HG03103 (cell line): ENCODE measurements around the gene HIGD2A.
"Not testable (repeated sequence)": the region's sequence is repeated elsewhere in the genome, so short reads cannot be mapped to it uniquely, and the experiment has no call there.

Experiments
- ATAC-seq: cut with Tn5 transposase; IDR thresholded peaks from one replicate; pipeline ENCODE4 v1.9.1; 2021; ENCODE audit warnings: low read depth; ENCODE audit not compliant: unreplicated experiment

HIGD2A gene

DNA sequence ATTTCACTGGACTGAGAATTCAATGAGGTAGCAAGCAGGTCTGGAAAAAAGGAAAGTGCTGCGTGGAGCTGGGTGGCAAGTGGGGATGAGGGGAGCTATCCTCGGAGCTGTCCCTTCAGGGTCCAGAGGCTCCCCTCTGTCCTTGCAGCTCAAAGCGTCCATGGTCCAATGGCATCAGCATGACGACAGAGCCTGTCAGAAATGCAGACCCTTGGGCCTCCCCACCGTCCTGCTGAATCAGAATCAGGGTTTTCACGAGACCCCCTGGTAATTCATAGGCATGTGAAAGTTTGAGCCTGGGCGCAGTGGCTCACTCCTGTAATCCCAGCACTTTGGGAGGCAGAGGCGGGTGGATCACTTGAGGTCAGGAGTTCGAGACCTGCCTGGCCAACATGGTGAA, 5.5 kb downstream of the HIGD2A start:
- no peak for ATAC-seq

DNA sequence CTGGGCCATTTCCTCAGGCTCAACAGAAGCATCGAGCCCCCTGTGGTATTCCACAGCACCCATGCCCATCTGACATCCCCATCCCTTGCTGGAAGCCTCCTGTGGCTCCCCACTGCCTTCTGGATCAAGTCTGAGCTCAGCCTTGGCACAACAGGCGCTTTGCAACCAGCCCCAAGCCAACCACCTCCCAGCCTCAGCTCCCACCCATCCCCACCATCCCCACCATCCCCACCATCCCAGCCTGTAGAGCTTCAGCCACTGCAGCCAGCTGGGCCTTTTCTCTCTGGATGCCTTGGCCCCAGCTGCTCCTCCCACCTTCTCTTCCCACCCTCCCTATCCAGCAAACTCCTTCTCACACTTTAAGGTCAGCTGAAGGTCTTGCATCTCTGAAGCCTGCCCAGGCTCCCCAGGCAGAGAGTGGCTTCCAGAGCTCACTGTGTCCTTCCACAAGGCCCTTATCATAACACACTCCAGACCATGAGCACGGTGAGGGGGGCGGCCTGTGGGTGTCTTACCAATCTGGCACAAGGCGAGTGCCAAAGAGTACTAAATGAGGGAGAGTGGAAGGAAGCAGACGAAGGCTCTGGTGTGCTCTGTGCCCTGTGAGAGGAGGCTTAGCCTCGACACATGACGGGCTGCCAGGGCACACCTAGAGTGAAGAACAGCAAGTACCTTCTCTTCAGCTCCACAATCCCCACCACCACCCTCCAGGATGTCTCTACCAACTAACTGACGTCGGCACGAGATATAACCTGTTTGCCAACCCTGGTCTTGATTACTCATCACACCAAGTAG, 6.5 kb downstream of the HIGD2A start:
- no peak for ATAC-seq

DNA sequence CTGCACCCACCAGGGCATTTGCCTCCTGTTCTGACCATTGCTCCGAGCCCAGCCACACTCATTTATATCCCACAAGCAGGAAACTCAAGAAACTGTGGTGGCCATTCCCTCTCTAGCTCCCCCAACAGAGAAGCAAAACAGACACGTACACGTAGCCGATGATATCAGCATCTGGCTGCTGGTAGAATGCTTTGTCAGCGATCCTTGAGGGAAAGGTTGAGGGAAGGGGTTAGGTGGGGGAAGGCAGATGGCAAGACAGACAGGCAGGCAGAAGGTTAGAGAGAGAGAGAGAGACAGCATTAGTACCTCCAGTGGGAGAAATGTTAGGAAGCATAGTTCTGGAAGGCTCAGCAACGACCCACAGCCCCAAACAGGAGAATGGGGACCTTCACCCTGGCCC, 7.8 kb downstream of the HIGD2A start:
- no peak for ATAC-seq

DNA sequence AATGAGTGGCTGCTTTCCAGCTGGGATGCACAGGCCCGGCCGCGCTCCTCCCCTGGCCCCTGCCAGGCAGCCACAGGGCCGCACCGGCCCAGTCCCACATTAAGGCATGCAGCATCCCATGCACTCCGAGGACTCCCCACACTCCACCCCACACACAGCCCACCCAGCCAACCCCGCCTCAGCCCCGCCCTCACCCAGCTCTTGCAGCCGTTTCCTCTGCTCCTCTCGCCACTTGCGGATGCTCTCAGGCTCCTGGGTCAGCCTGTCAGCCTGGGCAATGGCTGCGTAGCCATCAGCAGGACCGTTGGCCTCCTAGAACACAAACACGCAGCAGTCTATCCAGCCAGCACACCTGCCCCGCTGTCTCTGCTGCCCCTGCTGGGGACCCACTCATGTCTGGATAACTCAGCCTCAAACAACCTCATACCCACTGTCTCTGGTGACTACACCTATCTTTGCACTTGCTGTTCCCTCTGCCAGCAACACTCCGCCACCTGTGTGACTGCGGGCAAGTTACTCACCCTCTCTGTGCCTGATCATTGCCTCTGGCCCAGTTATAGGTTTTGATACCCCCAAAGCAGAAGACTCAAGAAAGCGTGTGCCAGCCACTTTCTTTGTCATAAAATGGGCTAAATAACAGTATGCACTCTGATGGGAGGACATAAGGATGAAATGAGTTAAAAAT, 9.3 kb downstream of the HIGD2A start:
- ATAC-seq = no peak

DNA sequence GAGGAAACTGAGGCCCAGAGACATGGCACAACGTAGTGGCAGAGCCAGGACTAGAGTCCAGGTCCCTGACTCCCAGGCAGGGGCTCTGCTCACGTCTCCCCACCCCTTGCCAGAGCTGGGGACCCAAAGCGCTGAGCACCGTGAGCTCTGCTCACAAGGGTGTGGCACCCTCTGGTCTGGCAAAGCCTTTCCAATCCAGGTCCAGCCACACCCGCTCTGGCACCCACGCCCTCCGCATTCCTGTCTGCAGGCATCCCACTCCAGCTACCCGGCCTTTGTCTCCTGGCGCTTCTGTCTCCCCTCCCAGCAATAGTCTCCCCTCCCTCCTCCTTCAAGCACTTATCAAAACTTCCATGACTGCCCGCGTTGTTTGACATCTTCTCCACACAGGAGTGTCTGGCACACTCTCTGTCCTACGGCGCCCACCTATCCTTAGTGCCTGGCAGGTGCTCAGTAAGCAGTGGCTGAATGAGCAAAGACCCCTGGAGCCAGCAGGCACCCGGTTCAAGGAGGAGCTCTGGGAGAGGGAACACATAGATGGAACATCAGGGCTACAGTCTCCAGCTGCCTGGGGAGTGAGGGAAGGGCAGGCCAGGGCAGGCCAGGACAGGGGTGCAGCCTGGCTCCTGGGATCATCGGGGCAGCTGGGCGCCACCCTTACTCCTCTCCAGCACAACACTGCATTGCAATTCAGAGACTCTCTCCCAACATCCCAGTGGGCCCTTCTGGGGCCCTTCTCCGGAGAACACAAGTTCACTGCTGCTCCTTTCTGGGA, 12.0 kb downstream of the HIGD2A start:
- no peak for ATAC-seq

DNA sequence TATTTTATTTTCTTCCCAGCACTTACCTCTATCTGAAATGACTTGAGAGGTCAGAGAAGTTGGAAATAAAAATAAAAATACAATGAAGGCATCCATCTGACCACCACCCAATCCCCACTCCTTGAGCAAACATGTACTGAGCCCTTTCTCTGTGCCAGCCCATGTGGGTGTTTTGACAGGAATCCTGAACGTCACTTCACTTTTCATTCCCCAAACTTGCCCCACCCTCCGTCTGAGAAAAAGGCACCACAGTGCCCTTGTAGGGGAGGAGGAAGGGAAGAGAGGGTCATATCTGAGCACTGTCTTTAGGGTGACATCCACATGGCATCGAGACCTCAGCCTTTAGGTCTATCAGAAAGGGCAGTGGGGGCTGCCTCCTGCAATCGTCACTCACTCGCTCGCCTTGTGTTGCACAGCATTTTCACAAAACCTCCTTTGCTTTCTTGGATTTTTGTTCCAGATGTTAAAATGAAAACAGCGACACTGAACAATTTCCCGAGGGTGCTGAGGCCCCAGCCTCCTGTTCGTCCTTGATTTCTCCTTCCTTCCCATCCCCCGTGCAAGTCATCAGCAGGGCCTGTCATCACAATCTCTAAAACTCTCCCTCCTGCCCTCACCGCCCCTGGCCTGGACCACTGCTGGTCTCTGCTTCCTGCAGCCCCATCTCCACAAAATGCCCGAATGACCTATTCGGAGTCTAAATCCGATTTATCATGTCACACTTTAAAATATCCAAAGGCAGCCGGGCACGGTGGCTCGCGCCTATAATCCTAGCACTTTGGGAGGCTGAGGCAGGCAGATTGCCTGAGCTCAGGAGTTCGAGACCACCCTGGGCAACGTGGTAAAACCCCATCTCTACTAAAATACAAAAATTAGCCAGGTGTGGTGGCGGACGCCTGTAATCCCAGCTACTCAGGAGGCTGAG, 13.0 kb downstream of the HIGD2A start:
- ATAC-seq = no peak

DNA sequence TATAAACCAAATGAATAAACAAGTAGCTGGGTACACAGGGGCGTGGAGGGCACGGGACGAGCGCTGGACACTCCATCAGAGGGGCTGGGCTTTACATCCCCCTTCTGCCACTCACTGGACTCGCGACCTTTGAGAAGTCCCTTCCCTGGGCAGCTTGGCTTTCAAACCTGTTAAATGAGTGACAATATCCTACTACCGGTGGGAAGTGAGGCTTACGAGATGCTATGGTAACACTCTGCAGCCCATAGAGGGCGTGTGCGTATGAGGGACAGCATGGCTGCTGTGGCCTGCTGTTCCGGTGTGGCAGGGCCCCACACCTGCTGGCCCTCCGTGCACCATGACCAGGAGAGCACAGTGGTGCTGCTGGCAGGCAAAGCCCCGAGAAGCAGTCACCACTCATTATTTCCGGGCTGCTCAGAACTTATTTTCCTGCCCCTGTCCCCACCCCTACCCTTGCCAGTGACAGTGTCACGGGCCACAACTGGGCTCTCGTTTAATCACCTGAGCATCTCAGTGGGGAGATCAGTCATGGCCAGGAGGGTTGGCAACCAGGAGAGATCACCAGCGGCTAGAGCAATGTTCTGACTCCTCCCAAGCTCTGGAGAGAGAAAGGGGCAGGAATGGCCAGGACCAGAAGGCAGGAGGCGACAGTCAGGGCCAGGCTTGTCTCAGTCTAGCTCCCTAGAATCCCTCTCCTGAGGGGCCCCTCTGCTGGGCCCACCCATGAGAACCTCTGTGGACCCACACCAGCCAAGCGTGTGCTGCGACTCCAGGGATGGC, 17.3 kb downstream of the HIGD2A start:
- no peak for ATAC-seq

DNA sequence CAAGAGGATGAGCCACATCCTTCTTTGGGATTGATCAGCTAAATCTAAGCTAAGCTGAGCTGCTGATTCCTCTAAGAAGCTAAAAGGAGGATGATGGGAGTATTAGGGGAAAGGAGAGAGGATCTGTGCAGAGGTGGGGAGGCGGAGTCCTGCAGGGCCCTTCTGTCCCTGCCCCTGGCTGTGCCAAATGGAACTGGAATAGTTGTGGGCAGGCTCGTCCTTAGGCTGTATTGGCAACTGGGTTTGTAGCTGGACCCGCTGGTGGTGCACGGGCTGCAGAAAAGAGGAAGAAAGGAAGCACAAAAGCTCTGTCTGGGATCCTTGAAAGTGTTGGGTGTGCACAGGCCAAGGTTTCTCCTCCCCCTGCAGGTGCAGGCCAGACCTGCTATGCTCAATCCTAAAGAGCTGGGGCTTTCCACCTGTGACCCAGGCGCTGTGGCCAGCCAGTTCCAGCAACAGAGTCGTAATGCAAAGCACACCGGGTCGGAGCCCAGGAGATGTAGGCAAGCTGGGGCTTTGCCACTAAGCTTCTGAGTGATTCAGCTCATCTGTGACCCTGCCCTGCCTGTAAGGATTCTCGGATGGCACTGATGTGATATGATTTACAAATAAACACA, 18.0 kb downstream of the HIGD2A start:
- no peak for ATAC-seq

DNA sequence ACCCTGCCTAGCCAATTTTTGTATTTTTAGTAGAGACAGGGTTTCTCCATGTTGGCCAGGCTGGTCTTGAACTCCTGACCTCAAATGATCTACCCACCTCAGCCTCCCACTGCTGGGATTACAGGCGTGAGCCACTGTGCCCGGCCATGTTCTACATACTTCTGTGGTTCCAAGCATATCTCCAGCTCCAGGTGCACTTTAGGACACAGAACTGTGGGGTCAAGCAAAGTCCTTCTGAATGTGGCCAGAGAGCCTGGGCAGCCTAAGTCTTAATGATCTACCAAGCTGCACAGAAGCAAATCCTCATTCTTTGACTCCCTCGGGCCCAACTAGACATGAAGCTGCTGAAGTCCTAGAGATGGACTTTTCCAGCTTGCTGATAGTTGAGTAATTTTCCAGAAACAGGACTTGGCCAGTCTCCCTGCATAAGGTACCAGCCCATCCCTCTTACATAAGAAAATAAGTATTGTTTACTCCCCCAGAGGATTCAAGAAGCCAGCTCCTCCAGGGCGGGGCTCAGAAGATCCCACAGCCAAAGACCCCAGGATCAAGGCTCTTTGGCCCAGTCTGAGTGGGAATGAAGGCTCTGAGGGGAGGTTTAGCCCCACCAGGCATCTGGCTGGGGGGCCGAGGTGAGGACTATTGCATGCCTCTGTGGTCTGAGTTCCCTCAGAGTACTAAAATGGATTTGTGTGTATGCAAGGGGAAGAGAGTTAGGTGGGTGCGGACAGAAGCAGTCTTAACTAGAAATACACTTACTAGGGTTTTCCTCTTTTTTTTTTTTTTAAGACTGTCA, 19.1 kb downstream of the HIGD2A start:
- ATAC-seq = no peak

DNA sequence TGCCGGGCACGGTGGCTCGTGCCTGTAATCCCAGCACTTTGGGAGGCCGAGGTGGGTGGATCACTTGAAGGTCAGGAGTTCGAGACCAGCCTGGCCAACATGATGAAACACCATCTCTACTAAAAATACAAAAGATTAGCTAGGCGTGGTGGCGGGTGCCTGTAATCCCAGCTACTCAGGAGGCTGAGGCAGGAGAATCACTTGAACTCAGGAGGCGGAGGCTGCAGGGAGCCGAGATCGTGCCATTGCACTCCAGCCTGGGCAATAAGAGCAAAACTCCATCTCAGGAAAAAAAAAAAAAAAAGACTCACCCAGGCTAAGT, 19.7 kb downstream of the HIGD2A start:
- ATAC-seq = not testable (repeated sequence)

DNA sequence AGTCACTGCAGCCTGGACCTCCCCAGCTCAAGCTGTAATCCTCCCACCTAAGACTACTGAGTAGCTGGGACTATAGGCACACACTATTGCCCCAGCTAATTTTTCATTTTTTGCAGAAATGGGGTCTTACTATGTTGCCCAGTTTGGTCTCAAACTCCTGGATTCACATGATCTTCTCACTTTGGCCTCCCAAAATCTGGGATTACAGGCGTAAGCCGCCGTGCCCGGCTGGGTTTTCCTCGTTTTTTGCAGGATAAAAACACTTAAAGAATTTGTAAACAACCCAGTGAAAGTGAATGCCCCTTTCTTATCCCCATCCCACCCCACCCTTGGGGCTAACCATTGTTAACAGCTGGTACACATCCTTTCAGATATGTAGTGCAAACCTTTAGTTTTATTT, 20.0 kb downstream of the HIGD2A start:
- ATAC-seq = no peak

DNA sequence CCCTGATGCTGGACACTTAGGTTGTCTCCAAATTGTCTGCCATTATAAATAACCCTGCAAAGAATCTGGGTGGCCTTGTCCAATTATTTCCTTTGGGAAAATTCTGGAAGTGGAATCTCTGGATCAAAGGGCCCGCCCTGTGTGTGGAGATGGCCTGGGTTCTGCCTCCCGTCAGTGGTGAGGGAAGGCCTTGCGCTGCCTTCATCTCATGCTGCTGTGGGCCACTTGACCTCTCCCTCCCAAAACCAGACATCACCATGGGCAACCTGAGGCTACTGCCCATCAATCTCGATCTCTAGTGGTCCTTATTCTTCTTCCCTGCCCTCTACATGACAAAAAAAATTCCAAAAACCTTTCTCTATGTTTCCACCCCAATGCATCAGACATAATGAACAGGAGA, 21.2 kb downstream of the HIGD2A start:
- no peak for ATAC-seq

DNA sequence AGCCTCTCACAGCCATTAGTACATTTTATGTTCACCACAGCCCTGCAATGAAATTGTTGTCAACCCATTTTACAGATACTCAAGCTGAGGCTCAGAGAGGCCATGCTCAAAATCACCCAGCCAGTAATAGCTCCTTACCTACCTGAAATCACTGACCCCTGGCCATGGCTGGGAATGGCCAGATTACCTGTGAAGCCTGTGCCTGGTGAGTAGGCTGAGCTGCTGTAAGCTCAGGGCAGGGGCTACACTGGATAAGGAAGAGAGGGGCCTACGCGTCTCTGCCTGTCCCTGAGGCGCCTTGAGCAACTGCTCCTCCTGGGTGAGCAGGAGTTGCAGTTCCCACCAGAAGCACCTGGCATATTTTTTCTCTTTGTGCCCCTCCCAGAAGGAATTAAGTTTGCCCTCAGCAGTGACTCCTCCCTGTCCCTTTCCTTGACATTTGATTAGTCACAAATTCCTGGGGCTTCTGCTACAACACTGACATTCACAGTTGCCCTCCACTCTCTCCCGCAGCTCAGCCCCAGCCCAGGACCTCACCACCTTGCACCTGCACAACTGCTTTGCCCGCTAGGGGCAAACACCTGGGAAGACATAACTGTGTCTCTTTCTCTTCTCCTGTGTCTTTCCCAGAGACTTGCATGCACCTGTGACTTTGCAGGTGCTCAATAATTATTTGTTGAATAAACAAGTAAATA, 22.1 kb downstream of the HIGD2A start:
- ATAC-seq = no peak

DNA sequence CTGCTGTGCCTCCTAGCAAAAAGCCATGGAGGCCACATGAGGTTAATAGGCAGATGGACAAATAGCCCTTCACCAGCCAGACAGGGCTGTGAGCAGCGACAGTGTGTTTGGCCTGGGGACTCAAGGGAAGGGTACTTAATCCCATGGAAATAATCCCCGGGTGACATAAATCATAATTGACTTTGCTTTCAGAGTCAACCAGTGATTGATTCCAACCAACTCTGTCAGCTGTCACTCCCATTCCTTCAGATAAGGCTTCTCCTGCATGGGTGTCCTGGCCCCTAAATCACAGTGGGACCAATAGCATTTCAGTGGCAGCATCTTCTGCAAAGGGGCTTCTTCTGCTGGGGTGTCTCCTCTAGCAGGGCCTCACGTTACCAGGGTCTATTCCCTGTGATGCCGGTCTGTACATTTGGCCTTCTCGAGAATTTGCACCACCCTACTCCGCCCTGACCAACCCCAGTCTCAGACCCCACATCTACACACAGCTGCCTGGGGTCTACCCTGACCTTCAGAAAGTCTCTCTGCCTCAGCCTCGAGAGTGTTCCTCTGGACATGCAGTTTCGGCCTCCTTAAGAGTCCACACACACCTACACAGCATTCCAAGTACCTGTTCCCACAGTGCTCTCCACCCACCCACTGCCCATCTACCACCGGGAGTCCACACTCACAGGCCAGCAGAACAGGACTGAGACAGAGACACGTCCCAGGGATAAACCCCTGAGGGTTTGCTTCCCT, 24.1 kb downstream of the HIGD2A start:
- ATAC-seq = no peak

DNA sequence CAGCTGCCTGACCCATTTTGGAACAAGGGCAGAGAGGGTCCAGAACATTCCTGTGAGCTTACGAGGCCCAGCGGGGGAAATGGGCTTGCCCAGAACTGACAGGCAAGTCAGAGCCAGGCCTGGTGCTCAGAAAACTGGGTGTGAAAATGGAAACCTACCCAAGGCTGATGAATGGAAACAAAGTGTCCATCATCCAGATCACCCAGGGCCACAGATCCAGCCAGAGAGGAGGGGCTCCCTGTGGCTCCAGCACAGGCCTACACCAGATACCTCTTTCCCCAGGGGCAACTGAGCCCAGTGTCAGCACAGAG, 24.7 kb downstream of the HIGD2A start:
- no peak for ATAC-seq

DNA sequence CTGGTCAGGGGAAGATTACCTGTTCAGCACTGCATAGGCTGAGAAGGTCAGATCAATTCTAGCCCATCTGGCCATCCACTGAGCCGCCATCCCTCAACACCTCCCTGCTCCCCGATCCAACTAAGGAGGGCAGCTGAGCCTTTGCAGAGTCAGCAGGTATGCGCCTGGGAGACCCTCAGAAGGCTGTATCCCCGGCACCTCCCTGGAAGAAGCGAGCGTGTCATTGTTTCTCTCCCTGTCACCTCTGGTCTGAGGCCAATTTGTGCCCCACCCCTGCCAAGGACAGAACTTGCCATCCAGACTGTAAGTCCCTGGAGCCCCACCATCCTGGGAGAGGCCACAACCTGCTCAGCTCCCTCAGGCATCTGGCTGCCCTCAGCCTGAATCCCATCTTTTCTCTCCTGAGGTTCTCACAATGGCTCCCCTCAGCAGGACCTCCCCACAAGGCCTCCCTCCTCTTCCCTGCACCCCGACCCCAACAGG, 25.2 kb downstream of the HIGD2A start:
- ATAC-seq = no peak

DNA sequence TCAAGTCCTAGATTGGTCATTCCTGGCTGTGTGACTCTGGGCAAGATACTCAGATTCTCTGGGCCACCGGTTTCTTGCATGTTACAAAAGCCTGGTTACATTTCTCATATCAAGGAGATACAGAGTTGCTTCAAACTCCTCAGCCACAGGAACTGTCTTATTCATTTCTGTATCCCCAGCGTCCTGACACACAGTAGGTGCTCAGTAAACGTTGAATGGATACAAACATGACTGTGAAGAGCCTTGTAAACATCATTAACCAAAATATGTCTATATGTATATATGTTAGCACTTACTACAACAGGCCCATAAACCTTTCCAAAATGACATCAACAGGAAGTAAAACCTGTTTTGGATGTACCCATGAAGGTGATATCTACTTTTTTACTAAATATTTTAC, 26.2 kb downstream of the HIGD2A start:
- ATAC-seq = no peak
